NCI-H510A (cell line): ENCODE measurements around the gene STON2.
A peak's percentile ranks its signal among the peaks of the same experiment; 100 is the strongest.
"Not testable (repeated sequence)": the region's sequence is repeated elsewhere in the genome, so short reads cannot be mapped to it uniquely, and the experiment has no call there.

Source experiments
- DNase-seq: peaks from one replicate; lab custom pipeline; 2025; lab: John Stamatoyannopoulos, UW

The STON2 gene

GRCh38 chr14:81400202-81400678 is at the start of gene STON2:
TSS of gene STON2 (minus strand) at chr14:81400324. CDS start at chr14:81398382, 1,942 bp downstream.
- DNase-seq: peak; percentile 36

DNA sequence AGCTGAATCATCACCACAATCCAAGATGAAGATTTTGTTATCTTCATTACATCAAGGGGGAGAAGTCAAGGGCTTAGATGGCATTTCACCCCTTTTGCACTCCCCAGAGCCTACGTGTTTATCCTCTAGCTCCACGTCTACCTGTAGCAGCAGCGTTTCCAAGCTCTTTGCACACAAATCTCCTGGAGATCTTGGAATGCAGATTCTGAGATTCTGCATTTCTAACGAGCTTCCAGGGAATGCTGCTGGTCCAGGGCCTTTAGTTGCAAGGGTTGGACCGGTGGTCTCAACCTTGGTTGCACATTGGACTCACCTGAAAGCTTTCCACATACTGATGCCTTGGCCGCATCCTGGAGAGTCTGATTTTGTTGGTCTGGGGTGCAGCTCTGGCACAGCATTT is 49.5 kb upstream of the STON2 start:
- DNase-seq: no peak

- no peak for DNase-seq
Observed at GRCh38 chr14:81449114-81449513, 49.0 kb upstream of the STON2 start.

DNA sequence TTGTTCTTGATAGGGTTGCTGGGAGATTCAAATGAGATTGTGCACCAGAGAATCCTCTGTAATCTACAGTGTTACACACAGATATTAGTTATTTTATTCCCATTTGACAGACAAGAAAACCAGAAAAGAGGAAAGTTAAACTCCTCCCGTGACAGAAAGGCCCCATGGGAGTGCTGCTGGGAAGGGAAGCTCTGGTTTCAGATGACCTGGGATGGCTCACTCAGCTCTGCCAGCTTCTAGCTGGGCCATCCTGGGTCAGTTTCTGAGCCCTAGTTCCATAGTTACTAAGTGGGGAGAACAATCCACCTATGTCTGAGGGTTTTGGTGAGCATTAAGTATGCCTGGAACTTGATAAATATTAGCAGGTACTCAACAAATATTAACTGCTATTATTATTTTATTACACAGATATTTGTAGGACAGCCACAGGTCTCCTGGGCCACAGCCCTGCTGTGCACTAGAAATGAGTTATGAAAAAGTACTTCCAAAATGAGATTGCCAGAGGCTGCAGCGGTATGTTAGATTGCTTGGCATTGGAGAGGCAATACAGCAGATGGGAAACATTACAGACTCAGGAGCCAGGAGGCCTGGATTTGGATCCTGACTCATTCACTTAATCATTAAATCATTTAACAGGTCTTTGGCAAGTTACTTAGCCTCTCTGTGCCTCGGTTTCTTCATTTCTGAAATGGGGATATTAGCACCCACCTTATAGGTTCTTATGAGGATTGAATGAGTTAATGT is 47.1 kb upstream of the STON2 start:
- DNase-seq: no peak

GRCh38 chr14:81446279-81447007 is 46.3 kb upstream of the STON2 start:
- no peak for DNase-seq

GRCh38 chr14:81441626-81442134 is 41.6 kb upstream of the STON2 start:
- DNase-seq: no peak

- DNase-seq: no peak
Observed at GRCh38 chr14:81440041-81440440, 39.9 kb upstream of the STON2 start.

DNA sequence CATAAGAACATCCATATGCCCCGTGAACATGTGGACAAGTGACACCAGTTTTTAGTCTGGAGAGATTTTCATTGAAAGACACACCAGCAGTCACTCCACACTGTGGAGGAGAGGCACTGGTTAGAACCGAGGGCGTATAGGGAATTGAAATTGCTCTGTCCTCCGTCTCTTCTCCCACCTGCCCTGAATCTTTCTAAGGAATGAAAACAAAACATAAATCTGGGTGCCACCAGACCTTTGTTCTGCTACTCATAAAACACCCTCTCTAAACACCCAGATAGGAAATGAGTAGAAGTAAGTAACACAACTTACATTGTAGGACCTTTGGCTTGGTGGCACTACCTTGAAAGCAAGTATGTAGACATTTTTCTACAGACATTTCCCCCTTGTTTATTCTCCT is 37.1 kb upstream of the STON2 start:
- DNase-seq: no peak

DNA sequence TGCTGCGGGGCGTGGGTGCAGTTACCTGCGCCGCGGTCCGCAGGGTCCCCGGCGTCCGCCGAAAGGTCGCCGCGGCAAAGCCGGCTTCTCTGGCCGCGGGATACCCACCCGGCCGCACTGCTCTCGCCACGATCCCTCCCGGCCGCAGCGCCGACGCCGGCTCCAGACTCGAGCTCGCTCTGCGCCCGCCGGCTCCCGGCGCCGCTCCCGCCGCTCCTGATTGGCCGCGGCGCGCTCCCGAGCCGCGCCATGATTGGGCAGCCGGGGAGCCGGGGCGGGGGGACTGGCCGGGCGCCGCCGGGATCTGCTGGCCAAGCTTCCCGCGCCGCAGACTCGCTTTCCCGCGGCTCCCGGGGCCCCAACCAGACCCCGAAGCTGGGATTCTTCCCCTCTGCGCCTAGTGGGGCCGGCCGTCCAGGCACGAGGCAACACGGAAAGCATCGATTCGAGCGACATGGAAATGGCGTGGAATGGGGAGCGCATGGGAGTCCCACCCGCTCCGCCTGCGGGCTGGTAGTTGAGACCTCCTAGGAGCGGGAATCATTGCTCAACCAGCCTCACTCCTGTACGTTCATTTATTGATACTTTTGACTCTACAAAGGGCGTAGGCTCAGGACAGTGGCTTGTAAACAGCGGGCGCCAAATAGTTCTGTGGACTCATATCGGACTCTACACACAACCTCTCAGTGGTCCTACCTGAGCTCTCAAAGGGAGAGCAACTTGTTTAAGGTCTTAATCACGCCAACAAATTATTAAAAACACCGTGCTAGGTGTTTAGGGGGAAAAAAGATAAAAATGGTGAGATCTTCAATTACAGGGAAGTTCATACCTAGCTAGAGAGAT is 36.4 kb upstream of the STON2 start:
- DNase-seq: peak; percentile 70

DNA sequence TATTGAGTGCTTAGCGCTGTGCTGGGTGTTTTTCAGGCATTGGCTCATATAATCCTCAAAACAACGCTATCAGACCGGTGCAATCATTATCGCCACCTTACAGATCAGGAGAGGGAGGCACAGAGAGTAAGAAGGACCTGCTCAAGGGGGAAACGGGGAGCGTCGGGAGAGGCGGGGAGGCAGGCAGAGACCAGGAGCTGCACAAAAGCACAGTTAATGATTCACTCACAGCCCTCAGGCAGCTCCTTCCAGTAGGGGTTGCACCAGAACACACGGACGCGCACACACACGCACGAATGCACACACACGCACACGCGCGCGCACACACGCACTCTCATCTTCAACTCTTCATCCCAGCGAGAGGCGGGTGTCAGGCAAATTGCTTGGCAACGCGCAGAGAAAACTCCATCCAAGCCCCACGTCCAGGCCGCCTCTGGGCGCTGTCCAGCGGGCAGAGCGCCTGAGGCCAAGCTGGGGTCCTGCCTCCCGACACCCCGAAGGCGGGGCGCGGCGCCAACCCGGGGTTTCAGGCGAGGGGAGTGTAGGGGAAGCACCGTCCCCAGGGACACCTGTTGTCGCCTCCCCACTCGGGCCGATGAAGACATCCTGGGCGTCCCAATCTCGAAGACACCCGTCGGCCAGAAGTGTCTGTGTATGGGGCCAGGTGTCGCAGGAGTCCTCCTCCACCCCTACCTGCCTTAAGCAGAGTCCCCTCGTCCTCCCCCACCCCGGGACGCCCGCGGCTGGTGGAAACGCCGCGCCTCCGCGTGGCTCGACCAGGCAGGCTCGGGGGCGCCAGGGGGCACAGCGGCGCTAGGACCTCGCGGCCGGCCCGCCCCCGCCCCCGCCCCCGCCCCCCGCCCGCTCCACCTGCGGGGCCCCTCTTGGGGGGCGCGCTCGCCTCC is 35.5 kb upstream of the STON2 start:
- DNase-seq: peak; percentile 22

DNA sequence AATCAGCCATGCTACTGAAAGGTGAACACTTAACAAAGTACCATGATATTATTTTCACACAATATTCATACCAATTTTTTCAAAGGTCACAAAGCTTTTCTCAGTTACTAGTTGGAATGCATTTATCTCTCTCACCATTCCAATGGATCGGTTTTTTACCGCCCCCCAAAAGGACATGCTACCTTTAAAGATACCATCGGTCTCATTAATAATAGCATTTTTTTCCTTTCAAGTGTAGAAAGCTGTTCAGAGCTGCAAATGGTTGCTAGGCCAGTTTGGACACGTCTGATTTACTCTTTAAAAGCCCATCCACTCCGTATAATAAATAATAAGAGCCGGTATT is 34.9 kb upstream of the STON2 start:
- DNase-seq: no peak

- DNase-seq: no peak
Observed at GRCh38 chr14:81434230-81434629, 34.1 kb upstream of the STON2 start.

- no peak for DNase-seq
Observed at GRCh38 chr14:81433378-81433777, 33.3 kb upstream of the STON2 start.

DNA sequence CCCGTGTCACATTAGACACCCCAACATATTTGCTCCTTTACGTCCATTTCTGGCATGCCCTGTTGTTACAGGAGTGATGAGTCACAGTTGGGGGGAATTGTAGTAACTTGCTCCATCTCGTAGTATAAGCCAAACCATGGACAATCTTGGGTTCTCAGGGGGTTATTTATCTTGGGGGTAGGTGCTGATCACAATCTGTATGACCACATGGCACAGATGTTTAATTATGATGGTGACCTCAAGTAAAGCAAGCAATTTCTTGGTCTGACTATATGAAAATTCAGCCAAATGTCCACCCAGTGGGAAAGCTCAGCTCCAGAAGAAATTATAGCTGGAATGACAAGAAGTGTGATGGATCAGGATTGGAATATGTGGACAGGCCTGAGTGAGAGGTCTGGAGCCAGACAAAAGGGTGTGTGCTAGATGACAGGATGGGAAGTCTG is 32.1 kb upstream of the STON2 start:
- DNase-seq: no peak

DNA sequence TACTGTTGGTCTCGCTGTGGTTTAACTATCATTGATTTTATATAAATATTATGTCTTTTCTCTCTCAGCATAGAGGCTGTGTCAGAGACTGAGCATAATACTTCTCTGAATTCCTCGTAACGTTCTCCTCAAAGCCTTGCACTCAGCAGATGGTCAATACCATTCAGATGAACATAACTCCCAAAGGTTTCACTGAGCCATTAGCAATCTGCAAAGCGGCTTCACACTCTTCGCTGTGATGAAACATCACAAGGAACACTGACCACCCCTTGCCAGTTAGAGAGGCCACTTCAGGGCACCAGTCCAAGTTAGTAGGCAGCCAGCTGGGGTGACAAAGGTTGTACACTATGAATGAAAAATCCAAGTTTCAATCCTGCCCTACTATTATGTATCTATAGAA is 30.1 kb upstream of the STON2 start:
- no peak for DNase-seq

DNA sequence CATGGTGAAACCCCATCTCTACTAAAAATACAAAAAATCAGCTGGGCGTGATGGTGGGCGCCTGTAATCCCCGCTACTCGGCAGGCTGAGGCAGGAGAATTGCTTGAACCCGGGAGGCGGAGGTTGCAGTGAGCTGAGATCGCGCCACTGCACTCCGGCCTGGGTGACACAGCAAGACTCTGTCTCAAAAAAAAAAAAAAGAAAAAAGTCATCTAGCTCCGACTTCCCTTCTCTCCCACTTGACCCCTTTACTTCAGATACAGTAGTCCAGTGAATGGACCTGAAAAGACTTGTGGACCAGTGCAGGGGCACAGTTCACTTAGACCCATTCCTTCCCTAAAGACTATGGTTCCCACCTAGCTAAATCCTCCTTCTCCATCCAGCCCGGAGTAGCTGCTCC is 29.6 kb upstream of the STON2 start:
- not testable (repeated sequence) for DNase-seq

- no peak for DNase-seq
Observed at GRCh38 chr14:81429028-81429427, 28.9 kb upstream of the STON2 start.

GRCh38 chr14:81427348-81428058 is 27.4 kb upstream of the STON2 start:
- DNase-seq: peak; percentile 17

DNA sequence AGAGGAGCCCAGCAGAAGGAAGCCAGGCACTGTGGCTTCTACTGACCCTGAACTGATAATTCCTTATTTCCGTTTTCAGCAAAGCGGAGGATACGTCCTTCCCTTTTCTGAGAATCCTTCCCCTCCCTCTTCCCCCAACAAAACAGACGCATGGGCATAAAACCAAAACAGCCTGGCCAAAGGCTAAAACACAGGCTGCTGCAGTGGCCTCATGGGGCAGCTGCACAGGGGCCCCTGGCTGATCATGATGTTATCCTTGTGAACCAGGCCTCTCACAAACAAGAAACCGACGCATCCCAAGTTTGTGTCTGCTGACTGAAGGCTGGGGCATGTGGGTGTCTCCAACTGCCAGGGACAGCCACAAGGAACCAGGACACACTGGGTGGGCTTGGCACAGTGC is 23.4 kb upstream of the STON2 start:
- DNase-seq: no peak

DNA sequence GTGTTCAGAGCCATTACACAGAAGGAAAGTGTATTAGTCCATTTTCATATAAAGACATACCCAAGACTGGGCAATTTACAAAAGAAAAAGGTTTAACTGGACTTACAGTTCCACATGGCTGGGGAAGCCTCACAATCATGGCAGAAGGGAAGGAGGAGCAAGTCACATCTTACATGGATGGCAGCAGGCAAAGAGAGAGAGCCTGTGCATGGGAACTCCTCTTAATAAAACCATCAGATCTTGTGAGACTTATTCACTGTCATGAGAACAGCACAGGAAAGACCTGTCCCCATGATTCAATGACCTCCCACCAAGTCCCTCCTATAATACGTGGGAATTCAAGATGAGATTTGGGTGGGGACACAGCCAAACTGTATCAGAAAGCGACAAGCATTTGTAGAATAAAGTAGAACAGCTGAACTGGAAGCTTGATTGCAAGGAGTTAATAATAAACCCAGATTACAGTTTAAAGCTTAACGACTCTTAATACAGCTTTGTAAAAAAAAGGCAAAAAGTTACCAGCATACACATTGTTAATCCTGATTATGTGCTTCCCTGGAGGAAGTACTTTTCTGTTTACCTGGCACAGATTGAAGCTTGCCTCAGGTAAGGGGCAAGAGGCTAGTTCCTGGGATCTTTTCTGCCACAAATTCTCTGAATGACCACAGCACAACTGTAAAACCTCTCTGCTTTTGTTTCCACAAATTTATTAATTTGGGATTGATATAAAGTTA is 18.1 kb upstream of the STON2 start:
- DNase-seq: no peak
